CD4-positive, alpha-beta T cell treated with Interleukin-17A for 4 hours (primary cell): ENCODE results near the gene GBE1.

Experiments
- DNase-seq: peaks from one replicate; pipeline ENCODE4 v3.0.0-alpha.2; 2020; ENCODE audit warnings: mixed read lengths

Gene GBE1

GRCh38 chr3:81462921-81463320, 298.5 kb downstream of the GBE1 start:
- DNase-seq = no peak

GRCh38 chr3:81459733-81460132, 301.7 kb downstream of the GBE1 start:
- DNase-seq = no peak

- DNase-seq = no peak
These were observed 309.0 kb downstream of the GBE1 start for GRCh38 chr3:81452418-81452817.

GRCh38 chr3:81451611-81452010, 309.8 kb downstream of the GBE1 start:
- no peak for DNase-seq

- DNase-seq = no peak
These were observed 310.3 kb downstream of the GBE1 start for GRCh38 chr3:81451140-81451539.

GRCh38 chr3:81446806-81447205, 314.6 kb downstream of the GBE1 start:
- DNase-seq = no peak

- DNase-seq = no peak
These were observed 315.7 kb downstream of the GBE1 start for GRCh38 chr3:81445712-81446111.

- DNase-seq = no peak
These were observed 316.5 kb downstream of the GBE1 start for GRCh38 chr3:81444817-81445460.

- DNase-seq = no peak
These were observed 317.5 kb downstream of the GBE1 start for GRCh38 chr3:81443958-81444357.

GRCh38 chr3:81443457-81443782, 318.0 kb downstream of the GBE1 start:
- DNase-seq = no peak

GRCh38 chr3:81442758-81443456, 318.5 kb downstream of the GBE1 start:
- DNase-seq = no peak

- DNase-seq = no peak
These were observed 320.8 kb downstream of the GBE1 start for GRCh38 chr3:81440661-81441060.
